ENCODE results near the gene NKX2-3.

NKX2-3 gene

DNA sequence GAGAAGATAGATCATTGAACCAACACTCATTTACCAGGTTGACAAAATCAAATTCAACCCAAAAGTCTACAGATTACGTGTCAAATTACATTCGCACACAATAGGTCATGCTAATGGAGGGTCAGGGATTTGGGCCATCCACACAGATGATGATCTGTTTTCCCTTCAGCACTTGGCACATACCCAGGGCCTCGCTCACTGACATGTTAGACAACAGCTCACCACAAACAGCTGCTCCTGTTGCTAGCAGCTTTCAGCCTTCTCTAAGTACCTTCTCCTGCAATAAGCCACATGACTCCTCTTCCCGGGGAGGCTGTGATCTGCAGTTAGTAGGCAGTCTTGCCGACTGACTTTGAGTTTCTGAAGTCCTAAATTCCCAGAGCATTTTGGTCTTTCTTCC is 18.4 kb downstream of the NKX2-3 start:
- no peak overlapping the region for H3K9ac ChIP-seq (ENCODE audit: low read length)
- no peaks in the 10 kb centered on the region for H3K27me3 ChIP-seq (ENCODE audit: control insufficient read depth in 1 of 2, insufficient read depth in 2 of 2, low read length in 2 of 2)
- H3K36me3 ChIP-seq (ENCODE audit: insufficient read depth, low read length), result no peaks in the 10 kb centered on the region
- peak overlapping the region; percentile 40 for H3K27ac ChIP-seq (ENCODE audit: low read depth, low read length)
- H3K9me3 ChIP-seq (ENCODE audit: low read length), result no peaks in the 10 kb centered on the region
- H3K4me1 ChIP-seq (ENCODE audit: insufficient read depth, low read length), result no peaks in the 10 kb centered on the region
- H3K4me3 ChIP-seq (ENCODE audit: low read depth in 1 of 2, low read length in 2 of 2), result no peak overlapping the region

- Histone ChIP-seq H3K27ac (ENCODE audit: low read depth, low read length) (no peak overlapping the region), H3K4me1 (ENCODE audit: insufficient read depth, low read length) (no peaks in the 10 kb centered on the region), H3K4me3 (ENCODE audit: low read depth in 1 of 2, low read length in 2 of 2) (no peak overlapping the region), H3K9me3 (ENCODE audit: low read length) (no peaks in the 10 kb centered on the region), H3K9ac (ENCODE audit: low read length) (no peak overlapping the region), H3K27me3 (ENCODE audit: control insufficient read depth in 1 of 2, insufficient read depth in 2 of 2, low read length in 2 of 2) (no peaks in the 10 kb centered on the region), H3K36me3 (ENCODE audit: insufficient read depth, low read length) (no peaks in the 10 kb centered on the region)
Measured at GRCh38 chr10:99551616-99552015, 18.9 kb downstream of the NKX2-3 start.

DNA sequence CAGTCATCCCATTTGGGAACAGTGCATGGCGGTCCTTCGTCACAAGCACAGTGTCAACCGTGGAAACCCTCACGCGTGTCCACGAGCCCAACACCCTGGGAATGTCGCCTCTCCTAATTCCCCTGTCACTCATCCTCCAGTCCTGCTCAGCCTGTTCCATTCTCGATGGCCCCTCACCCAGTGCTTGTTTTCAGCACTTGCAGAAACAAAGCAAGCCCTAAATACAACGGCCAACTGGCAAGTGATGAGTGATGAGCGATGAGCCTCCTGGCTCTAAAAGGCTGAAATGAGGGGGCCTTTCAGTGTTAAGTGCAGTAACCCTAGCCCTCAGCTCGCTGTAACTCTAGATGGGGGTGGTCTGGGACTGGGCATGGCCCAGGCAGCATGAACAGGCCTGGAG is 22.6 kb downstream of the NKX2-3 start:
- Histone ChIP-seq H3K9ac (ENCODE audit: low read length) (no peak overlapping the region), H3K9me3 (ENCODE audit: low read length) (no peaks in the 10 kb centered on the region), H3K27me3 (ENCODE audit: control insufficient read depth in 1 of 2, insufficient read depth in 2 of 2, low read length in 2 of 2) (no peaks in the 10 kb centered on the region), H3K36me3 (ENCODE audit: insufficient read depth, low read length) (no peaks in the 10 kb centered on the region), H3K4me3 (ENCODE audit: low read depth in 1 of 2, low read length in 2 of 2) (no peak overlapping the region), H3K4me1 (ENCODE audit: insufficient read depth, low read length) (no peaks in the 10 kb centered on the region), H3K27ac (ENCODE audit: low read depth, low read length) (no peak overlapping the region)

- no peaks in the 10 kb centered on the region for H3K27me3 ChIP-seq (ENCODE audit: control insufficient read depth in 1 of 2, insufficient read depth in 2 of 2, low read length in 2 of 2)
- no peaks in the 10 kb centered on the region for H3K4me1 ChIP-seq (ENCODE audit: insufficient read depth, low read length)
Measured at GRCh38 chr10:99555825-99556523, 23.2 kb downstream of the NKX2-3 start.

GRCh38 chr10:99557044-99557443 is 24.3 kb downstream of the NKX2-3 start:
- Histone ChIP-seq H3K27me3 (ENCODE audit: control insufficient read depth in 1 of 2, insufficient read depth in 2 of 2, low read length in 2 of 2) (no peaks in the 10 kb centered on the region), H3K9ac (ENCODE audit: low read length) (no peak overlapping the region), H3K36me3 (ENCODE audit: insufficient read depth, low read length) (no peaks in the 10 kb centered on the region), H3K9me3 (ENCODE audit: low read length) (no peaks in the 10 kb centered on the region), H3K4me1 (ENCODE audit: insufficient read depth, low read length) (no peaks in the 10 kb centered on the region), H3K27ac (ENCODE audit: low read depth, low read length) (no peak overlapping the region), H3K4me3 (ENCODE audit: low read depth in 1 of 2, low read length in 2 of 2) (no peak overlapping the region)

More at GRCh38 chr10:99555825-99556523, 23.2 kb downstream of the NKX2-3 start:
- Histone ChIP-seq H3K9me3 (ENCODE audit: low read length) (no peaks in the 10 kb centered on the region), H3K9ac (ENCODE audit: low read length) (no peak overlapping the region), H3K27ac (ENCODE audit: low read depth, low read length) (no peak overlapping the region), H3K36me3 (ENCODE audit: insufficient read depth, low read length) (no peaks in the 10 kb centered on the region), H3K4me3 (ENCODE audit: low read depth in 1 of 2, low read length in 2 of 2) (no peak overlapping the region)

- H3K4me3 ChIP-seq (ENCODE audit: low read depth in 1 of 2, low read length in 2 of 2), result no peak overlapping the region
- H3K27ac ChIP-seq (ENCODE audit: low read depth, low read length), result no peak overlapping the region
- H3K4me1 ChIP-seq (ENCODE audit: insufficient read depth, low read length), result no peaks in the 10 kb centered on the region
- H3K36me3 ChIP-seq (ENCODE audit: insufficient read depth, low read length), result no peaks in the 10 kb centered on the region
- H3K27me3 ChIP-seq (ENCODE audit: control insufficient read depth in 1 of 2, insufficient read depth in 2 of 2, low read length in 2 of 2), result no peaks in the 10 kb centered on the region
- no peaks in the 10 kb centered on the region for H3K9me3 ChIP-seq (ENCODE audit: low read length)
- no peak overlapping the region for H3K9ac ChIP-seq (ENCODE audit: low read length)
Measured at GRCh38 chr10:99558708-99559107, 26.0 kb downstream of the NKX2-3 start.

DNA sequence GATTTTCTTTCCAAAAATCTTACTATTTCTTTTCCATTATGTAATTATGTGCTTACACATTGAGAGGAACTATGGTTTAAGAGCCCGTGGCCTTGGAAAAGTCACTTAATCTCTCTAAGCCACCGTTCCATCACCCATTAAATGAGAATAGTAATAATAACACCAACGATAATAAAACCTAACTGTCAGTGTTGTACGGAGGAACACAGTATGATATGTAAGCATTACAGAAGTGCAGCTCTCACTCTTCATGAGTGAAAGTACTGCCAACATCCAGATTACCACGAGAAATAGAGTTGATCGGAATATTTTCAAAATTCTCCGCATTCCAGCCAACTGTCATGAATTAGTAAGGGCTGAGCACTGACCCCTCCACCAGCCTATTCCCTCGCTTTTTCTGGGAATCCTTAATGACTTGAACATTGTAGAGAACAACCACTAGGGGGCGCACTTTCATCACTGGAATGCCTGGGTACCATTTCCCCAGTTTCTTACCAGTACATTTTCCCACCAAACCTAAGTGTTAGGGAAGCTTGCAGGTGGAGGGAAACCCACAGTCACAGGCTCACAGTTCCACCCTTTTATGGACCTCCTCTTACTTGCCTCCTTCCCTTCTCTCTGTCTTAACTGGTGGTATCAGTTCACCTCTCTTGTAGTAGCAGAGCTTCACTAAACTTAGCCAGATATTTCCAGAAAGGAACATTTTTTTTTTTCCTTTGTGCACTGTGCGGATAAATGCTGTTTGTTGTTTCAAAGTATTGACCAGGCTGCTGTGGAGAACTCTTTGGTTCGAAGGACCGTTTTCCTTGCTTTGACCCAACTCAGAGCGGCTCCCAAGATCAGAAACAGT is 27.8 kb downstream of the NKX2-3 start:
- Histone ChIP-seq H3K4me3 (ENCODE audit: low read depth in 1 of 2, low read length in 2 of 2) (no peak overlapping the region), H3K27ac (ENCODE audit: low read depth, low read length) (no peak overlapping the region), H3K27me3 (ENCODE audit: control insufficient read depth in 1 of 2, insufficient read depth in 2 of 2, low read length in 2 of 2) (no peaks in the 10 kb centered on the region), H3K36me3 (ENCODE audit: insufficient read depth, low read length) (no peaks in the 10 kb centered on the region), H3K4me1 (ENCODE audit: insufficient read depth, low read length) (no peaks in the 10 kb centered on the region), H3K9ac (ENCODE audit: low read length) (no peak overlapping the region), H3K9me3 (ENCODE audit: low read length) (no peaks in the 10 kb centered on the region)

- no peaks in the 10 kb centered on the region for H3K27me3 ChIP-seq (ENCODE audit: control insufficient read depth in 1 of 2, insufficient read depth in 2 of 2, low read length in 2 of 2)
- H3K36me3 ChIP-seq (ENCODE audit: insufficient read depth, low read length), result no peaks in the 10 kb centered on the region
- H3K27ac ChIP-seq (ENCODE audit: low read depth, low read length), result no peak overlapping the region
- H3K9ac ChIP-seq (ENCODE audit: low read length), result no peak overlapping the region
- H3K4me1 ChIP-seq (ENCODE audit: insufficient read depth, low read length), result no peaks in the 10 kb centered on the region
- H3K4me3 ChIP-seq (ENCODE audit: low read depth in 1 of 2, low read length in 2 of 2), result no peak overlapping the region
- H3K9me3 ChIP-seq (ENCODE audit: low read length), result no peaks in the 10 kb centered on the region
Measured at GRCh38 chr10:99562631-99563030, 29.9 kb downstream of the NKX2-3 start.

GRCh38 chr10:99564361-99564760 is 31.6 kb downstream of the NKX2-3 start:
- Histone ChIP-seq H3K4me1 (ENCODE audit: insufficient read depth, low read length) (no peaks in the 10 kb centered on the region), H3K9me3 (ENCODE audit: low read length) (no peaks in the 10 kb centered on the region), H3K27ac (ENCODE audit: low read depth, low read length) (no peak overlapping the region), H3K4me3 (ENCODE audit: low read depth in 1 of 2, low read length in 2 of 2) (no peak overlapping the region), H3K27me3 (ENCODE audit: control insufficient read depth in 1 of 2, insufficient read depth in 2 of 2, low read length in 2 of 2) (no peaks in the 10 kb centered on the region), H3K9ac (ENCODE audit: low read length) (no peak overlapping the region), H3K36me3 (ENCODE audit: insufficient read depth, low read length) (no peaks in the 10 kb centered on the region)

DNA sequence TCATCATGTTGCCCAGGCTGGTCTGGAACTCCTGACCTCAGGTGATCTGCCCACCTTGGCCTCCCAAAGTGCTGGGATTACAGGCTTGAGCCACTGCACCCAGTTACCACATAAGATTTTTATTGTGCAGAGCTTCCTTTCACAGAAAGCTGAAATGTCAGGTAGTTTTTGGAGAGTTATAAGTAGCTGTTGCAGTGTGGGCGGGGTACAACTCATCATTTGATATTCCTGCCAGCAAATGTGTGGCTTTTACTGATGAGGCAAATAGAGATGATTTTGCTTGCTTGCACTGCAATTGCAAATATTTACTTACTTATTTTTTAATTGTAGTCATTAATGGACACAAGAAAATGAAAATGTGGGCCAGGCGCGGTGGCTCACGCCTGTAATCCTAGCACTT is 32.4 kb downstream of the NKX2-3 start:
- no peaks in the 10 kb centered on the region for H3K4me1 ChIP-seq (ENCODE audit: insufficient read depth, low read length)
- no peak overlapping the region for H3K27ac ChIP-seq (ENCODE audit: low read depth, low read length)
- H3K9me3 ChIP-seq (ENCODE audit: low read length), result no peaks in the 10 kb centered on the region
- no peaks in the 10 kb centered on the region for H3K27me3 ChIP-seq (ENCODE audit: control insufficient read depth in 1 of 2, insufficient read depth in 2 of 2, low read length in 2 of 2)
- no peak overlapping the region for H3K4me3 ChIP-seq (ENCODE audit: low read depth in 1 of 2, low read length in 2 of 2)
- H3K9ac ChIP-seq (ENCODE audit: low read length), result no peak overlapping the region
- no peaks in the 10 kb centered on the region for H3K36me3 ChIP-seq (ENCODE audit: insufficient read depth, low read length)

DNA sequence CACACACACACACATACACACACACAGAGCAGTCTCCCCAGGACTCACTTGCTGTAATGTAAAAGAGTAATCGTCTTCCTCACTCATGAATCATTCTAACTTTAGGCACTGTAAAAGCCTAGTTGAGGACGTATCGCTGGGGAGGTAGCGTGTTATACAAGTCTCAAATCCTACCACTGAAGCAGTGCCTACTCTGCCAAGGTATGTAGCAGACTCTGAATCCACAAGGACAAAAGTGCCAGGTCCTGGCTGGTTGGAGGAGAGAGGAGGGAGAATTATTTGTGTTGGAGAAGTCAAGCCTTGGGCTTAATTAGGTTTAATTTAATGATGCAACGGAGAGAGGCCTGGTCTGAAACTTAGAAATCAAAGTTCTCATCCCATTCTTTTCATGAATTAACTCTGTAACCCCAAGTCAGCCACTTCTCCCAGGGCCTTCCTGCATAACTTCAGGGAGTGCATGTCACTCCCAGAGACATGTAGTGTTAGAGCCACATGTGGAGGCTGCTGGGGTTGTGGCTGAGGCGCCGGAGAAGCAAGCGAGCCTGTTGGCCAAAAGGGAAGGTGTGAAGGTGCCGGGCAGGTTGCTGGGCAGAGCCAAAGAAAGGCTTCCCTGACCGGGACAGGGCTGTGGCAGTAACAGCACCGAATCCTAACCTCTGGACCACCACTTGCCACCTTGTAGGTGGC is 36.7 kb downstream of the NKX2-3 start:
- H3K9ac ChIP-seq (ENCODE audit: low read length), result no peak overlapping the region
- no peaks in the 10 kb centered on the region for H3K36me3 ChIP-seq (ENCODE audit: insufficient read depth, low read length)
- H3K27me3 ChIP-seq (ENCODE audit: control insufficient read depth in 1 of 2, insufficient read depth in 2 of 2, low read length in 2 of 2), result no peaks in the 10 kb centered on the region
- H3K9me3 ChIP-seq (ENCODE audit: low read length), result no peaks in the 10 kb centered on the region
- no peak overlapping the region for H3K4me3 ChIP-seq (ENCODE audit: low read depth in 1 of 2, low read length in 2 of 2)
- no peak overlapping the region for H3K27ac ChIP-seq (ENCODE audit: low read depth, low read length)
- no peaks in the 10 kb centered on the region for H3K4me1 ChIP-seq (ENCODE audit: insufficient read depth, low read length)
